Embryonic facial prominence (tissue), 1 donor: ENCODE data around the gene SLC25A53.
"Not testable (repeated sequence)": the region's sequence is repeated elsewhere in the genome, so short reads cannot be mapped to it uniquely, and the experiment has no call there.

ENCODE experiments used
- DNase-seq: peaks from one replicate; pipeline ENCODE4 v3.0.0-alpha.2; 2016; ENCODE audit errors: extremely low spot score

The SLC25A53 gene

DNA sequence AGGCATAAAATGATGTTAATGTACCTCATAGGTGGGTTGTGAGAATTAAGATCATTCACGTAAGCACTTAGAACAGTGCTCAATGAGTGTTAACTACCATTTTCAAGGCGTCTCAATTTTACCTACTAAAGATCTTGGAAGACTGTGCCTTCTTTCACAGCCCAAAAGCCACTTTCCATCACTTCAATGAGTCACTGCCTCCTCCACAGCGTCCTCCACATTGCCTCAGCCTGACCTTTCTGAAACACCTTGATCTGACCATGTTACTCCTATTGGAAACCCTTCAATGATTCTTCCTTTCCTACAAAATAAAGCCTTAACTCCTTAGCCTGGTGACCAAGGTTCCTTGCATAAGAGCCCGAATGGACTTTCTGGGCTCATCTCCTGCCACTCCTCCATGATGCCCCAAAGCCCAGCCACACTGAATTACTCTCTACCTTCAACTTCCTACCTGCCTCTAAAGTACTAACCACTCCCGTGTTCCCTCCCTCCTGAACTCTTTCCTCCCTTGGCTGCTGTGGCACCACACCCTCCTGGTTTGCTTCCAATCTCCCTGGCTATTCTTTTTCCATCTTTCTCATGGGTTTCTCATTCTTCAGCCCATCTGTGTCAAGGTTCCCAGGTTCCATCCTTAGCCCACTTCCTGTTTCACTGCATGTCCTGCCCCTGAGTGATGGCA, 22.1 kb downstream of the SLC25A53 start:
- no peak for DNase-seq

DNA sequence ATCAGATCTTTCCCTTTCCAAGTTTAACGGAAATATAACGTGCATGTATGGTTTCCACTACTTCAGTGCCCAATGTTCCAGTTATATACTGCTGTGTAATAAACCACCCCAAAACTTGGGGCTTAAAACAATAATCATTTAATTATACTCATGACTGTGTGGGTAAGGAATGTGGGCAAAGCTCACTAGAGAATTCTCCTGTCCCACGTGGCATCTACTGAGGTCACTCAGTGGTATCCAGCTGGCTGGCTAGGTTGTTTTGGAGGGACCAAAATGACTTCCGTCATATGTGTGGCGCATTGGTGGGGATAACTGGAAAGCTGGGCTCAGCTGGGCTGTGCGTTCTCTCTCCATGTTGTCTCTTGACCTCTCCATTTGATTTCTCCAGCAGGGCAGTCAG, 26.0 kb downstream of the SLC25A53 start:
- DNase-seq, result no peak

DNA sequence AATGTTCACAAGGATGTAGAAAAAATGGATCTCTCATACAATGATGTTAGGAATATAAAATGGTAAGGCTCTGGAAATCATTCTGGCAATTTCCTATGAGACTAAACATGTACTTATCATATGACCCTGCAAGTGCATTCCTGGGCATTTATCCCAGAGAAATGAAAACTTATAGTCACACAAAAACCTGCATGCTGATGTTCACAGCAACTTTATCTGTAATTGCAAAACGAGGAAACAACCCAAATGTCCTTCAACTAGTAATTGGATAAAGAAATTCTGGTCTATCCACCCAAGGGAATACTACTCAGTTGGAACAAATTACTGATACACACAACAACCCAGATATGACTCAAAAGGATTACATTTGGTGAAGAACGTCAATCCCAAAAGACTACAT, 30.0 kb downstream of the SLC25A53 start:
- no peak for DNase-seq

DNA sequence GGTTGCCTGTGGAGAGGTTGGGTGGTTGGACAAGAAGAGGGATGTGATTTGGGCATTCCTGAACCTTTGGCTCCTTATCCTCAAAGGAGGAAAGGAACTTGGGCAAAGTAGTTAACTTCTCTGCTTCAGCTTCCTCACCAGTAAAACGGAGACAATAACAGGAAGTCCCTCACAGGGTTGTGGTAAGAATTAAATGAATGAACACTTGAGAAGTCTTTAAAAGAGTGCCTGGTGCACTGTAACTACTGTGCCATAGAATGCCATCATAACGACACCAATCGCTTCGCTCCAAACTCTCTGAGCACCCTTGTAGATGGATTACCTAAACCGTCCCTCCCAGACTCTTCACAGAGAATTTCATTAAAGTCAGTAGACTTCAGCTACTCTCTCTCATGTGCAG, 34.0 kb downstream of the SLC25A53 start:
- DNase-seq, result no peak

DNA sequence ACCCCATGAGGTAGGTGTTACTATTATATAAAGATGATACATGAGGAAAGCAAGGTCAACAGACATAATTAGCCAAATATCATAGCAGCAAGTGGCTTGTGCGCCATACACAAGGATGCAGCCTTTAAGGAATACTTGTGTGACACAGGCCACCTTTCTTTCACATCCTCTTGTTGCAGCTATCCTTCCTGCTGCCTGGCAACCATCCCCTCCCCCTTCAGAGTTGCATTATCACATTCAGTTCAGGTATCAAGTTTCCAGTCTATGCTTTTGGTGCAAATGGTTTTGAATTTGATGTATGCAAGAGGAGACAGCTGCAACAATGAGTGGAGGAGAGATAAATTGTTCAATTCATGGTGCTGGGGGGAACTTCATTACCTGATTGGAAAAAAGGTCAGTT, 38.0 kb downstream of the SLC25A53 start:
- DNase-seq, result no peak

DNA sequence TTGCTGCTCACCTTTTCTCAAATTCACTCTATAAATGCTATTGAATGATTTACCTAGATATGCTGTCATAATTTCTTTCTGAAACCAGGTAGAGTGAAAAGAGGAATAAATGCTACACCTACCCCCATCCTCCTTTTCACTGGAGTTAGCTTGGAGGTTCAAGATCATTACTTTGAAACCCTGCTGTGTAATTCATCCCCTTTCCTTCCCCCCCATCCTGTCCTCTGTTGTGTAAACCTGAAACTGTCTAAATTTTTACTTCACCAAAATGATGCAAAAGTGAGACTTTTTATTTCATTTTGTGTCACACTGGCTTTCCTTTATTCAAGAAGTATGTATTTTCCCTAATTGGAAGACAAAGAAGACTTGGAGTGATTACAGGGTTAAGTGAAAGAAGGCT, 39.0 kb downstream of the SLC25A53 start:
- DNase-seq, result no peak

DNA sequence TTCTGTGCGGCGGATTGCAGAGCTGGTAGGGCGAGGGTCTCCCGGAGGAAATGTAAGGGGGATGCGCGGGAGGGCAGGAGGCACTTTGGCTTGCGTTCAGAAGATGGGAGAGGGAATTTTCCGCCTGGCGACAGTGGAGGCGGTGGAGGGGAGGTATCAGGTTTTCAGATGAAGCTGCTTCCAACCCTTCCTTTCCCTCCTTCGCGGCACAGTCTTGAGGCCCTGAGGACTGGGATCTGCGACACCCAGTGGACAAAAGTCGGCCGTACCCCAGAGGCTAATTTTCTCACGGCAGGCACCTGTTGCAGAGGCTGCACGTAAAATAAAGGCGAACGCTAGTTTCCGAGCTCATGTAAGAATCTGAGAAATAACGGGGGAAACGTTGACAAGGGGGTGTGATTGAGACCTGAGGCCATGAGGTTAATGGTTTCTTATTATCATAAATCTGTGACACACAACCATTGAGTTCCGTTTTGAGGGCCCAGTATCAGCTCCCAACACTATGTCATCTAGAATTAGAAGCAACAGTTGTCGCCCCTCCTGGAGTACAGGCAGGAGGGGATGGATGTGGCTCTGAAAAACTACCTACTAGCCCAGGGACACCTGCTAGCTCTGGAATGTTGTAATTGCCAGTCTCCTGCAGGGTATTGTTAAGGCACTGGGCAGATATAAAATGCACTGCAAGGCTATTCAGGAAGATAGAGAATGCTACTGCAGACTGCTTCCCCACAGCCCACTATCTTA, 43.4 kb downstream of the SLC25A53 start:
- DNase-seq, result no peak

DNA sequence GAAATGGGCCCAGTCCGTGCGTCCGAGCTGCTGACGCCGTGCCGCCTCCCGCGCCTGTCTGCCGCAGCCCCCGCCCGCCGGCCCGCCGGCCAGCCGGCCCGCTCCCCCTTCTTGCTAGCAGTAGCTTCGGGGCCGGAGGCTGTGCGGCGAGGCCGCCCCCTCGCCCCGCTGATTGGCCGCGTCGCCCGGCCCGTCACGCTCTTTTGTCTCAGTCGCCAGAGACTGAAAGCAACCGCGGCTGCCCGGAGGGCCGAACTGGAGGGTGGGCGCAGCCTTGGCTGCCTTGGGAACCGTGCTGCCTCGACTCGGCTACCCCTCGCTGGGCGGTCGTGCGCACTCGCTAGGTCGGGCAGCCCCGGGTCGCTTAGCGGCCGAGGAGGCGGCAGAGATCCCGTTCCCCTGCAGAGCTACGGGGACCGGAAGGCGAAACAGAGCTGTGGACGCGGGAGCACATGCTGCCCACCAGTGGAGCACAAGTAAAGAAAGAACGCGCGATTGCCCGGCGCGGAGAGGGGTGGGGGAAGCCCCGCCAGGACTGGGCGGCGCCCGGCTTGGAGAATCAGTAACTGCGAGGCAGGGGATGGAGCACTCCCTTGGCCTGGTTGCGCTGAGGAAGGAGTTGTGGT, 44.4 kb downstream of the SLC25A53 start, which contains the start of gene ZCCHC18:
Gene ZCCHC18 (plus strand): TSS at position 198 of the 626 bp plus-strand sequence. CDS start 1,589 bp downstream, outside the sequence.
- DNase-seq, result no peak

DNA sequence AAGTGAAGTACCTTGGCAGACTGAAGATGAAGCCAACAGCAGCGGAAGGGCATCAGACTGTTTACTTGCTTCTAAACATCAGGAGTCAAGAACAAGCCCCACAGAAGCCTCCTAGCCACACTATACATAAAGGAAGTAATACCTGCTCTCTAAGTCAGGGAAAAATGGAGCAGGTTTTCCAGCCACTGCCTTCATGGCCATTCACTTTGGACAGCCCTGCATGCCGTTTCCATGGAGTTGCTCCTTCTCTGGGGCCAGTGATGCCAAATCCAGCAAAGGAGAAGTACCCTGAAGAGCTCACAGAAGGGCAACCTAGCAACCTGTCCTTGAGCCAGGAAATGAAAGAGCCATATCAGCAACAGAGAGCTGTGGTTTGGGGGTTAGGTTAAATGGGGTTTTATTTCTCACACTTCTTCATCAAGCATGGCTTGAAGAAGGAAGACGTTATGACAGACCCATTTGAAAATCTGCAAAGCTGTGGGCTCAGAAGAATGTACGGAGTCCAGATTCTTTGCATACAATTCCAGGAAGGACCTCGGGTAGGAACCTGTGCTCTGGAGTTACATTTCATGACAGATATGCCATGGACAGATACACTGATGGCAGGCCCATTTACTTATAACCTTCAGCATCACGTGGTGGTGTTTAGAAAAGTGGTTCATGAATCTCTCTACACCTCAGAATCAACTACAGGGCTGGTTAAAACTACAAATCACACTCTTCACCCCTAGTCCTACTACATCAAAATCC, 46.1 kb downstream of the SLC25A53 start:
- not testable (repeated sequence) for DNase-seq

DNA sequence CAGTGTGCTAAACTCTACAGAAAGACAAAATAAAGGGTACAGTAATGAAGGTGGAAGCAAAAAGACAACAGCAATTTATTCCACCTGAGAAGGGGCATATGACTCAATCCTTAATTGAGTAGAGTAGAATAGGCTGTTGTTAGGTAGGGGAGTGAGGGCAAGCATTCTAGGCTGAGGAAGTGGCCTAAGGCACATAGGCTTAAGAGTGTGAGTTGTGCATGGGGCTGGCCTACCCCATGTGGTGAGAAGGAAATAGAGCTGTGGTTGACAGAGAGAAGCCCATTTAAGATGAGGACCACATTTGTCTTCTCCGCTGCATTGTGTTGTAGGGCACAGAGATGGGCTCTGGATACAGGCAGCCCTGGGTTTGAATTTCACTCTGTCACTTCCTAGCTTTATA, 47.9 kb downstream of the SLC25A53 start:
- DNase-seq, result no peak

DNA sequence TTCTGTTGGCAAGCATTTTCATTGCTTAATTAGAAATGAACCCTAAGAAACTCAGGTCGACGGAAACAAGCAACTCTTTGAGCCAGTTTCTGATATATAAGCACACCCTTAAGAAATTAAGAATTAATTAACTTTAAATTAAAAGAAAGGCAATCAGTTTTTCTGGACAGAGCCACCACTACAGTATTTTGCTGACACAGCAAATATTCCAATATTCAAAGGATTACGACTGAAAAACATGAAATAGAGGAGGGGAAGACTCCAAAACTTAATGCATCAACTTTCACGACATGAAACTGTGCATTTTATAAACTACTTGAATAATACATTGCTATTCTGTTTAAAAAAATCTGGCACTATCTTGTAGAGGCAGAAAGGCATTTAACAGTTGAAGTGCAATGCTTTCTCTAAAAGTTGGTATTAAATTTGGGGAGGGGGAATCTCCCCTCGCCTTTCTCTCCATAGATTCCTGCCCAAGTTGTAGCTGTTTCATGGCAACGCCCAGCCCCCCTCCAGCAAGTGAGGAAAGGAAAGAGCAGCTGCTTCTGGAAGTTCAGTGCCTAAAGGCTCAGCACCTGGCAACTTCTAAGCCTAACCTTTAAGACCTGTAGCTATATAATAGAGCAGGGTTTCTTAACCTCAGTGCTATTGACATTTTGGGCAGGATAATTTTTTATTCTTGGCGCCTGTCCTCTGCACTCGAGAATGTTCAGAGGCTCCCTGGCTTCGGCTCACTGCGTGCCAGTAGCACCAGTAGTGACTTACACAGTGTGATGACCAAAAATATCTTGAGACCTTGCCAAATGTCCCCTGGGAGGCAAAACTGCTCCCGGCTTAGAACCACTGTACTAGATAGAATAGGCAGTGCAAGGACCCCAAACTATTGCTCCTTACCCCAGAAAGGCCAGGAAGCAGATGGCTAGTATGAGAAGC, 51.2 kb downstream of the SLC25A53 start:
- no peak for DNase-seq

DNA sequence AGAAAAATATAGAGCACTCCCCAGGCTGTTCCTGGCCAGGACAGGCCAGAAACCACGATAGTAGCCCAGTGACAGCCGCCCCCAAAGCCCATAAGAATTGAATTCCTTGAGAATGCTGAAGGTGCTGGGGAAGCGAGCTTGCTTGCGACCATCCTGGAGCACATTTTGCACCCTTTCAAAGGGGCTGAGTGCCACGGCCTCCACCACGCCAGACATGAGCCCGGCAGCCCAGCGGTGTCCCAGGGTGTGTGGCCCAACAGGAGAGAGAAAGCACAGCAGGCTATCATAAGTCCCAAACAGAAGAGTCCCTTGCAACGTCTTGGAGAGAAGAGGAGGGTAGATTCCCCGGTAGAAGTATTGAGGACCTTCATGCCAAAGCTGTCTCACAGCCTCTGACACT, 52.1 kb downstream of the SLC25A53 start:
- no peak for DNase-seq

DNA sequence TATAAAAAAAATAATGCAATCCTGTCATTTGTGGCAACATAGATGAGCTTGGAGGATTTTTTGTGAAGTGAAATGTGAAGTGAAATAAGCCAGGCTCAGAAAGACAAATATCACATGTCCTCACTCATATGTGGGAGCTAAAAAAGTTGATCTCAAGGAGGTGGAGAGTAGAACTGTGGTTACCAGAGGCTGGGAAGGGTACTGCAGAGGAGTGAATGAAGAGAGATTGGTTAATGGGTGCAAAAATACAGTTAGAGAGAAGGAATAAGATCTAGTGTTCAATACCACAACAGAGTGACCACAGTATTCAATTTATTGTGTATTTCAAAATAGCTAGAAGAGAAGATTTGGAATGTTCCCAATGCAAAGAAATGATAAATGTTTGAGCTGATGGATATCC, 57.9 kb downstream of the SLC25A53 start:
- DNase-seq, result no peak

DNA sequence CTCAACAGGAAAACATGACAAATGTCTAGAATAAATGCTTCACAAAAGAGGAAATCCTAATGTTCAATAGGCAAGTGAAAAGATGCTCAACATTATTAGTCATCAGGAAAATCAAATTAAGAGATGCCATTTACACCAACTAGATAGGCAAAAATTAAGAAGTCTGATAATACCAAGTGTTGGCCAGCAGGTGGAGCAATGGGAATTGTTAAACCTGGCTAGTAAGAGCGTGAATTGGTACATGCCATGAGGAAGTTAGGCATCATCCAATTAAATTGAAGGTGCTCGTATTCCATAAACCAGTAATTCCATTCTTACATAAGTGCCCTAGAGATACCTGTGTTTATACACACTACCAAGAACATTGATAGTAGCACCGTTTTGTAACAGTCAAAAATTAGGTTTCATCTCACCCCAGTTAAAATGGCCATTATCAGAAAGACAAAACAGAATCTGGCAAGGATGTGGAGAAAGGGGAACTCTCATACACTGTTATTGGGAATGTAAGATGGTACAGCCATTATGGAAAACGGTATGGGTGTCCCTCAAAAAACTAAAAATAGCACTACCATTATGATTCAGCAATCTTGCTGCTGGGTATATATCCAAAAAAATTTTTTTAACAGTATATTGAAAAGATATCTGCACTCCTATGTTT, 58.5 kb downstream of the SLC25A53 start:
- peak; percentile 12 for DNase-seq

DNA sequence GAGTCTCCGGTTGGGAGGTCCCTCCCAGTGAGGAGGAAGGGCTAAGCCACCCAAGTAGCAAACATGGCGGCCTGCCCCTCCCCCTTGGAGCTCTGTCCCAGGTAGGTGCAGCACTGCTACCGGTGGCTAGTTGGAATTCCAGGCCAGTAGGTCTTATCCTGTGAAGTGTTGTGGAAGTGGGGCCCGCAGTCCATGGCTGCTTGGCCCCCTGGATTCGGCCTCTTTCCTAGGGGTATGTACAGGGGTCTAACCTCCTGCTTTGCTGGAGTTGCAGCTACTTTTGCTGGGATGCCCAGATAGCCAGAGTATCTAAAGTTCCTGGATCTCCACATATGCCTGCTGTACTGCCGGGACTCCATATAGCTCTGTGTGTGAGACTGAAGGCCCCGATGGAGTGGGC, 70.9 kb downstream of the SLC25A53 start:
- no peak for DNase-seq

DNA sequence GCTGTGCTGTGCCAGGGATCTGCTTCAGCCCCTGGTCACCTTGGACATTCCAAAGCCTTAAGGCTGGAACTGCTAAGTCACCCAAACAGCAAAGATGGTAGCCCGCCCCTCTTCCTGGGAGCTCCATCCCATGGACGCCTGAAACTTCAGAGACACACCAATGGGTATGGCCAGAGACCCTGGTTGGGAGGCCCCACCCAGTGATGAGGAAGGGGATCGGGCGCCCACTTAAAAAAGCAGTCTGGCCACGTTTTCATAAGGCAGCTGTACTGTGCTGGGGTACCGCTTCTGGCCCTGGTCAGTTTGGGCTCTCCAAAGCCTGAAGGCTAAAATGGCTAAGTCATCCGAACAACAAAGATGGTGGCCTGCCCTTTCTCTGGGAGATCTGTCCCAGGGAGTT, 71.3 kb downstream of the SLC25A53 start:
- no peak for DNase-seq

DNA sequence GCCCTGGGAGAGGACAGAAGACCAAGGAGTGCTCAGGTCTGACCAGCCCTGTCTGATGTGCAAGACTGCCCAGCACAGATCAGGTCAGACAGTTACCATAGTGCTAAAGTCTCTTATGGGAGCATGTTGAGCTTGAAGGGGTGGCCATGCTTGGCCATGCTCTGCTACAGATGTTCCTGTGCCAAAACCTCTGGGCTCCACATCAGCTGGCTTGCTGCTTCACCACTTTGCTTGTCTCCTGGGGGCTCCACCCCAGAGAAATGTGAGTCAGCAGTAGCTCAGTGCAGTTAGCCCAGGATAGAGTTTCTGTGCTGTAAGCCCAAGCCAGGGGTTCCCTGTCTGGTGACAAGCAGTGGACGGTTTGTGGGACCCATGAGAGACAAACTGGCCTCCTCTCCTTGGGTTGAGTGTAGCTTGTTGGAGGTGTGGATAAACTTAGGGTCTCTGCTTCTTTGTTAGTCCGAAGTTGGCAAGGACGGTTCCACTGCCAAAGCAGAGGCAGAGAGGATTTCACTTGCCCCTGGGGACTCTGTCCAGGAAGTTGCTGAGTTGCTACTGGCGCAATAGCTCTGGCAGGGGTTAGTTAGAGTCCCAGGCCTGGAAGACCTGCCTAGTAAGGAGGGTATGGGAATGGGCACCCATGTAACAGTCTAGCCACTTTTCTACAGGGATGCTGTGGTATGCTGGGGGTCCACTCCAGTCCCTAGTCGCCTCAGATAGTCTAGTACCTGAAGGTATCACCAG, 72.1 kb downstream of the SLC25A53 start:
- no peak for DNase-seq

DNA sequence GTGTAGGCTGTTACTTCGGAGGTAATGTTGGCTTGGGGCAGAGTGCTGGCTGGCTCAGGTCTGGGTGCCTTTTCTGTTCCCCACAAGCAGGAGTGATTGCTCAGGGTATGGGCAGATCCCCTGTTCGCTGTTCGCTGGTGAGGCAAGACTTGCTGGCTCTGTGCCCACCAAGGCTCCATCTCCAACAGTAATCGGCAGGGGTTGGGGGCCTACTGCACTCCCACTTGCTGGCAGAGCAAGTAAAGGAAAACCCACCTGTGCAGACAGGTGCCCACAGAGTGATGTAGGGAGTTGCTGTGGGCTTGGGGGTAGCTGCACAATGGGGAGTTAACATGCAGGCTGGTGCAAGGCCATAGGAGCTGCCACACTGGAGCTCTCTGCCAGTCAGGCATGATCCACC, 72.7 kb downstream of the SLC25A53 start:
- DNase-seq, result no peak

DNA sequence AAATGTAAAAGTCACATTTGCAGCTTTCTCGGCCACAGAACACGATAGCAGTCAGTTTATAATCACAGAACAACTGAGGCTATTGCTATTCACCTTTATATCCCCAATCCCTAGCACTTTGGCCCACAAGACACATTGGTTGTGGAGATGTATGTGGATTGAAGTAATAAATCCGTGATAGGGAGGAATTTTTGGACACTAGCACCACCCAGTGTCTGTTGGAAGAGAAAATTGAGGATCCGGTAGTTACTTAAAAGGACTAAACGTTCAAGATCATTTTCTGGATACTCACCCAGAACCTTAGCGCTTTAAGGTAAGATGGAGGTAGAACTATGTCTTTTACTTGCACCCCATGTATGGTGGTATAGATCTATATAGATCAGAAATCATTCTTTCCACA, 79.0 kb downstream of the SLC25A53 start:
- DNase-seq, result not testable (repeated sequence)
